GM21367 (cell line): ENCODE results near the gene DOCK2.
A peak's percentile ranks its signal among the peaks of the same experiment; 100 is the strongest.
"Not testable (repeated sequence)": the region's sequence is repeated elsewhere in the genome, so short reads cannot be mapped to it uniquely, and the experiment has no call there.

Source experiments
- ATAC-seq: cut with Tn5 transposase; IDR thresholded peaks from one replicate; pipeline ENCODE4 v1.9.1; 2021; ENCODE audit not compliant: unreplicated experiment

The DOCK2 gene

DNA sequence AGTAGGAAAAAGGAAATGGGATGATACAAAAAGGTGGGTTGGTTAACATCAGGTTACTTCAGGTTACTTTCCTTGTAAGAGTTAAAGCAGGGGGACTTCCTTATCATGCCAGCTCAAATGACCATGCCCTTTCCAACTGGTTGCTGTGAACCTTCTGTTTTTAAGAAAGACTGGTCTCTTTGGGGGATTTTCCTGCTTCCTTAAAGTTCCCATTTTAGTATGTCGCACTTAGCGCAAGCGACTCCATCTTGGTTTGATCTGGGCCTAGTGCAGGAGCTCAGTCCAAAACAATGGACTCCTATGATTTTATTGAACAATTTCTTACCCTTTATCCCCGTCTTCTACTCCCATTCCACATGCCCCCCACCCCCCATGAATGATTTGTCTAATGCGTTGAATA is 173.4 kb downstream of the DOCK2 start:
- no peak for ATAC-seq

DNA sequence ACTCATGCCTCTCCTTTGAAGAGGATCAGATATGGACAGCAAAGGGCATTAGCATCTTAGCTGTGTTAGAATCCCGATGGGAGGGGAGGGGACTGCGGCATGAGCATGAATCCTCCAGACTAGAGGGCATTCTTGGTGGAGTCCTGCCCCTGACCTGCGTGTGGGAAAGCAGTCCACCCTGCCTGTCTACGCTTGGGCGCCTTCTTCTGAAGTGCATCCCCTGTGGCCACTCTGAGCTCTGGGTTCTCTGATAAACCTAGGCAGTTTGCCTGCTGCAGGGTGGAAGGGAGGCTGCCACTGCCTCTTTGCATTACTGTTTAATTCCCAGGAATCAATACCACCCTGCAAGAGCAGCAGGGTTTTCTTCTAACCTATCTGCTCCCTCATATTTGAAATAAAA is 173.9 kb downstream of the DOCK2 start:
- no peak for ATAC-seq

DNA sequence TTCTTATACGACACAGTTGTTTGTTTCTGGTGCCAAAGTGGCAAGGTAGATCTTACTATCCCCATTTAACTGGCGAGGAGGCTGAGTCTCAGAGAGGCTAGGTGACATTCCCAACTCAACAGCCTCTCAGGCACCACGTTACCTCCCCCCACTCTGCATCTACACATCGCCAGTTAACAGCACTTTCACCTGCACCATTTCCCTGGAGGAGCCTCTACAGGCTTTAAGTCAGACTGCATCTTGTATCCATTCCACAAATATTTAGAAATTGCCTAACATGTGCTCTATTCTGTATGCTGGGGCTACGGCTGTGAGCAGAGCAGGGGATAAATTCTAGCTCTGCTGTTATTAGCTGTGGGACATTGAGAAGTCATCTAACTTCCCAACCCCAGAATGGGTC is 174.6 kb downstream of the DOCK2 start:
- ATAC-seq = no peak

DNA sequence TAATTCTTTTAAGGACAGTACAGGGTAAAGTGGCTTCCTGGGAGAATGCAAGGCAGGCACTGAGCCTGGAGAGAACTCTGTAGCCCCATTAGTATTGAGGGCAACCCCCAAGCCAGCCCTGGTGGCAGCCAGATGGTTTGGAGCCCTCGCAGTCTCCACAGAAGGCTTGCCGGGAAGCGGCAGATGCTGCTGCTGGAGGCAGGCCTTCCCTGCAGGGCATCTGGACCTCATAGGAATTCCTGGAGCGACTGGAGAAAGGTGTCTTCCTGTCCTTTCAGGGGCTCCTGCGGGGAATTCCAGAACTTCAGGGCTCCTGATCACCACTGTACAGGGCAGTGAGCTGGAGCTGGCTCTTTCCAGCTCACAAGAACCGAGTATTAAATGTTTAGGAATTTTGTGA is 175.7 kb downstream of the DOCK2 start:
- no peak for ATAC-seq

DNA sequence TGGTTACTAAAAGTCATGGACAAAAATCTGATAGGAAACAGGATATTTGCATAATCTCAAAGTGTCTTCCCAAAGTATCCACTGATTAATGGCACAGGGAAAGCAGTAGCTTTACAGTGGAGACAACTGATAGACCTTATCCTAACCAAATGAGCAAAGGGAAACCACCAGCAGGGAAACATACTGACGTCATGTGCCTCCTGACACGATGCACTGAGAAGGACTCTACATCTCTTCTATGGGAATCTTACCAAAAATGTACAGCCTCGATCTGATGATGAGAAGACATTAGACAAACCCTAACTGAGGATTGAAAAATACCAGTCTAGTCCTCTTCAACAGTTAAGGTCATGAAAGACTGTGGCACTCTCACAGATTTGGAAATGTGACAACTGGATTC is 177.0 kb downstream of the DOCK2 start:
- no peak for ATAC-seq

DNA sequence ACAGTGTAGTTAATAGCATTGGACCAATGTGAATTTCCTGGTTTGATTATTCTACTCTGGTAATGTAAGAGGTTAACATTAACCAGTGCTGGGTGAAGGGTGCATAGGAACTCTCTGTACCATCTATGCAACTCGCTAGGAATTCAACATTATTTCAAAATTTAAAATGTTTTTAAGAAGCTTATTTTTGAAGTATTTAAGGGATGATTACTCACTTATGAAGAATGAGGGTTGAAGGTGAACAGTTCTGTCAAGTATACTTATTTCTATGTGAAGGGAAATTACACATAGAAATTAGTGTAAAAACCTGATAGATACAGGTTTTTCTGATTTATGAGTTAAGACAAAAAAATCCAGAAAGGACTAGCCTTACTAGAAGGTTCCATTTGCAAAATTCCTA is 177.4 kb downstream of the DOCK2 start:
- ATAC-seq = no peak

DNA sequence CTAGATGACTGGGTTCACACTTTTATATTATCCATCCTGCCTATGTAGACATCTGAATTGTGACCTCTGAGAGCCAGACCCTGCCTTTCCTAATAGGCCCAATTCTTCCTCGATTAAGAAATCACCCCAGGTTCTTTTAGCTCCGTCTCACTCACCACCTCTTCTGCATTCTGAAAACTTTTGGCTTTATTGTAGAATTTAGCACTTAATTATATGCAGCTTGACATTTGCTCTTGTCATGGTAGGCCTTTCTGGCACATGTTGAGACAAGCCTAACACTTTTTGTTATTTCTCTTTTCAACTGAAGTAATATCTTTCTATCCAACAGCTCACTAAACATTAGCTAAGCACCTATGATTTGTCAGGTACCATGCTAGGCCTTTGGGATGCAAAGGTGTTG is 180.0 kb downstream of the DOCK2 start:
- no peak for ATAC-seq

DNA sequence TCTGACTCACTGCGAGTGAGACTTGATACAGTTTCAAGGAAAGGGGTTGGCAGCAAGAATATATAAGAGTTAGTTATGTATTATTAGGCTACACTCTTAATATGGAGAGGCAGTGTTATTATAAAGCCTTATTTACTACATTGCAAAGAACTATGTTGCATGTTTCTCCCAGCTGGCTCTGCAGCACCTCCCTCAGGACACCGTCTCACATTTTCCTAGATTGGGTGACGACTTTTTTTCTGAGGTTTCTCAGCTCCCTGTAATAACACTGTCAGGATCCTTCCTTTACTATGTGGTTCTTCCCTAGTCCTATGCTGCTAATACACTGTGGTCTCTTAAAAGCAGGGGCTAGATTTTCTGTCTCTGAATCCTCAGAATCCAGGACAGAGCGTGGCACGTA is 189.5 kb downstream of the DOCK2 start:
- ATAC-seq = no peak

DNA sequence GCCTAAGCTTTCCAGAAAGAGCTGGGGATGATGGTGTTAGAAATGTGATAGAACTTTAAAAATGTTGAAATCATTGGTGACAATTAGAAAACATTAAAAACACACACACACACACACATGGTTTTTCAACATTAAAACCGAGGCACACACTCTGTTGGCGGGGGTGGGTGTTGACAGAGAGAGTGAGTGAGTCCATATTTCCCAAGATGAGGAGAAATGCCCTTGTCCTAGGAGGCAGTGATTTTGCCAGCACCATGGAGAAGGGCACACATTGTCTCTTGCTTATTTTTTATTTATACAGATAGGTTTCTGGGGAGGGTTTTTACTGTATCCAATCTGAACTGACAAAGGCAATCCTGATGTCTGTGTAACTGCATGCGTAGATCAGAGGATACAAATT is 190.7 kb downstream of the DOCK2 start:
- no peak for ATAC-seq

DNA sequence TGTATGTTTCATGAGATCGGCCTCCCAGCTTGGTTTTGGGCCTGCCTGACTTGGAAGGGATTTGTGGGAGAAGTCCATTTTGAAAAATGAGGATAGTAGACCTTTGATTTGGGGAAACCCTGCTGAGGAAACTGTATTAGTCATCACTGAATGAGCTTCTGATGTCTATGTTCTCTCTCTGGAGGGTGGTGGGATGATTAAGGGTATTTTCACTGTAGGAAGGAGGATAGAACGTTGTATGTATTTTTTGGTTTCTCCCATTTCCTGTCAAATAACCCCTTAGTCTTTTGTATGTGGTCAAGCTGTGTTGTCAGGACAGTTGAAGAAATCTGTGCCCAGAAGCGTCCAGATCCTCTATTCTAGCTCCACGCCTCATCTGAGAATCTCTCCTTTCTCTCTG is 191.3 kb downstream of the DOCK2 start:
- ATAC-seq = peak; percentile 32

DNA sequence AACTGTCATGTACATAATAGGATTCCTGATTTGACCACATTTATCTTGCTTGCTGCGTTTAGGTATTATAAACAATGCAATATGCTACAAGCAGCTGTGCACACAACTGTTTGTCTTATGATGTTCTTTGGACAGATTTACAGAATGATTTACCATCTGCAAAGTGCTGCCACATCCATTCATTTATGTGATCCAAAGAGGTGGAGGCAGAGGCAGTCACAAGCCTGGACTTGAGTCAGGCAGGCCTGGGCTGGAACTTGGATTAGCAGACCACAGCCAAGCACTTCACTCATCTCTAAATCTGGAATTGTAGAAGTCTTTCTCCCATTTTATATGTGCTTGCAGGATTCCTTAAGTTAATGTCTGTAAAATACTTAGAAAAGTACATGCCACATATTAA is 194.3 kb downstream of the DOCK2 start:
- ATAC-seq = no peak

DNA sequence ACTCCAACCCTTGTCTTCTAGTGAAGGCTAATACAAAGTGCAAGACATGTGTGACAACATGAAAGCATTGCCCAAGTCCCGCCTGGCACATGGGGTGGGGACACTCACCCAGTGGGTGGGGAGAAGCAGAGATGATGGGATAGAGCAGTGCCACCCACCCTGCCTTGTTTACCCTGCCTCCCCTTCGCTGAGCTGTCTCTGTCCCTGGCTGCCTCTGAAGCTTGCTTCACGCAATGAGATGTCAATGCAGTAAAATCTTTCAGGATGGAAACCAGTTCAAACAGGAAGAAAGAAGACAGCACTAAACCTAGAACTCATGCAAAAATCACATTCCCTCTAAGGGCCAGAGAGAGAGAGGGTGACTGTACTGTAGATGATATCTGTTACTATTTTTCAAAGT is 195.2 kb downstream of the DOCK2 start:
- no peak for ATAC-seq

DNA sequence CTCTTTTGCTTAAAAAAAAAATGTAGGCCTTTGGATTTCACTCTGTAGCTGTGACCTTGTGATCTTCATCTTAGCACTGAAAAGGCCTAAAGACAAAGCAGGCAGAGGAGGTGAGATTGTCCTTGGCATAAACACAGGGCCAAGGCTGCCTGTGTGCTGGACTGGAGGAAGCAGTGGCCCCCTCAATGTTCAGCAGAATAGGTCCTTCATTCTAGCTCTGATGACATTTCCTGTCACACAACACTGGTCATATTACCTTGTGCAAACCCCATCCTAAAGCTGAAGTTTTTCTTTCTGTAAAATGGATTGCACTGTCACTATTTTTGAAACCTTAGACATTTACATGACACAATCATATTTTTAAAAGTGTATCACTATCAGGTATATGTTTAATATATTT is 195.8 kb downstream of the DOCK2 start:
- no peak for ATAC-seq

DNA sequence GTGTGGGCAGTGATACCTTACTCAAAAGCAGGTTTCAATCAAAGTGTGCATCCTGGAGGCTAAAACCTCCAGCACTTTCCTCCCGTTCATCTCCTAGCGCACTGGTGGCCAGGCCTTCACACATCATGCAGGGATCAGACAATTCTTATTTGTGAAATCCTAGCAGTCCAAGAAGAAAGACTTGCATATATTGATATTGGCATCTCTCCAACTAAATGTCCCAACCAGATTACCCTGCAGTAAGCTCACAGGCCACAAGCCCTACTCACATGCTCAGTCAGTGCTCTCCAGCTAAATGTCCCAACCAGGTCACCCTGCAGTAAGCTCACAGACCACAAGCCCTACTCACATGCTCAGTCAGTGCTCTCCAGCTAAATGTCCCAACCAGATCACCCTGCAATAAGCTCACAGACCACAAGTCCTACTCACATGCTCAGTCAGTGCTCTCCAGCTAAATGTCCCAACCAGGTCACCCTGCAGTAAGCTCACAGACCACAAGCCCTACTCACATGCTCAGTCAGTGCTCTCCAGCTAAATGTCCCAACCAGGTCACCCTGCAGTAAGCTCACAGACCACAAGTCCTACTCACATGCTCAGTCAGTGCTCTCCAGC is 196.7 kb downstream of the DOCK2 start:
- ATAC-seq = not testable (repeated sequence)

DNA sequence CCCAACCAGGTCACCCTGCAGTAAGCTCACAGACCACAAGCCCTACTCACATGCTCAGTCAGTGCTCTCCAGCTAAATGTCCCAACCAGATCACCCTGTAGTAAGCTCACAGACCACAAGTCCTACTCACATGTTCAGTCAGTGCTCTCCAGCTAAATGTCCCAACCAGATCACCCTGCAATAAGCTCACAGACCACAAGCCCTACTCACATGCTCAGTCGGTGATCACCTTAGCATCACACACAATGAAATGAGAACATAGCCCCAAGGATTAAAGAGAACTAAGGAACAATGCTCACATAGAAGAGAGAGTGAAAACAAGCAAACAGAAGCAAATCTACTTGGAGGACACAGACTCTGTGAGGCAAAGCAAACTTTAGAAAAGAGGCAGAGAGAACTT is 197.5 kb downstream of the DOCK2 start:
- ATAC-seq = not testable (repeated sequence)

DNA sequence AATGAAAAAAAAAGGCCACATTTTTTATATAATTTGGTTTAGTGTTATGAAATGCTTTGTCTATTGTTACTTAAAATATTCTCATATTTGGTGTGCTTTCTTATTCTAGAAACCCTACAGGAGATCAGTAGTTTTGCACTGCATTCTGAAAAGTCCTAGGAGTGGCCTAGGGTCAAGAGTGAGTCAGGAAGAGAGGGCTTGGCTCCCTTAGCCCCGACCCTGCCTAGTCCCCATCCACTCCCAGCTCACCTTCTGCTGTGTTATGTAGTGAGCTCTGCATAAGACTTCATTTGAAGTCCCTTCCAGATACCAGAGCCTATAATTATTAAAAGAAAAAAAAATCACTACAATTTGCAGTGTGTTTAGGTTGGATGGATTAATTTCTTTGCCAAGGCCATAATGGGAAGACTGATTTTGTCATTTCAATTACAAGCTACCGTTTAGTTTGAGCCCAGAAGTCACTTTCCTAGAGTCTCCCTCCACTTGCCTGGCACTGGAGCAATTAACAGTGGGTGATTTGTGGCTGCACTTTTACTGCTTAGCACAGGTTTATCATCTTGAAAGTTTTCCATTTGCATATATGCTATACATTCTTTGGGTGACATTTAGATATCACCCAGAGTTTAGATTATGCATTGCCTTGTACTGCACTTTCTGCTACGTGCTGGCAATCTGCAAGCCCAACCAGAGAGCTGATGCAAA is 199.9 kb downstream of the DOCK2 start:
- no peak for ATAC-seq

DNA sequence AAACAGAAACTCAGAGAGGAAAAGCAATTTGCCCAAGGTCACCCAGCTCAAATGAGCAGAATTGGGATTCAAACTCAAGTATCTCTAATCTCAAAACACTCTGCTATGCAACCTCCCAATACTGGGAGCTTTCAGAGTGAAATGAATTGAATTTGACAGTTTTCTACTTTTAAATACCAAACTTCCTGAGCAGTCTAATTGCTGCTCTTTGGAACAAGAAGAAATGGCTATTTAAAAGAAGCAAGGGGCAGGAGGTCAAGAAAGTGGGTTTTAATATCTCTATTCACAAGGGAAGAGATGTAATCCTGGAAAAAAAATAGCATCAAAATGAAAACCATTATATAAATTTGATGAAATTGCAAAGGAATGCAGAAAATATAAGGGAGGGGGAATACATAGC is 200.6 kb downstream of the DOCK2 start:
- ATAC-seq = no peak

DNA sequence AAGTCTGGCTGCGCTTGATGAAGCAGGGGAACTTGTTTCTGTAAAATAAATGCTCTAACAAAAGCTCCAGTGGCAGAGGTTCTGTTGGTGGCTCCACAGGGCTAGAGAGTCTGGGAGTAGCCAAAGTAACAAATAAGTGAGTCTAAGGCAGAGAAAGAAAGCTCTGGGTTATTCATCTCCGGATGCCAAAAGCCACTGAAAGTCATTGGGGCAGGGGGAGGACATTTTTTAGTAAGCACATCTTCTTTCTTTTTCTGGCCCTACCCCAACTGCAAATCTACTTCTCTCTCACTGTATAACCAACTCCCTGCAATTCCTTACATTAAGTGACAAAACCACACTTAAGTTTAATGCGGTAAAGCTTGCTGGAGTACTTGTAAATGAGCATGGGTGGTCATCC is 201.6 kb downstream of the DOCK2 start:
- peak; percentile 83 for ATAC-seq

DNA sequence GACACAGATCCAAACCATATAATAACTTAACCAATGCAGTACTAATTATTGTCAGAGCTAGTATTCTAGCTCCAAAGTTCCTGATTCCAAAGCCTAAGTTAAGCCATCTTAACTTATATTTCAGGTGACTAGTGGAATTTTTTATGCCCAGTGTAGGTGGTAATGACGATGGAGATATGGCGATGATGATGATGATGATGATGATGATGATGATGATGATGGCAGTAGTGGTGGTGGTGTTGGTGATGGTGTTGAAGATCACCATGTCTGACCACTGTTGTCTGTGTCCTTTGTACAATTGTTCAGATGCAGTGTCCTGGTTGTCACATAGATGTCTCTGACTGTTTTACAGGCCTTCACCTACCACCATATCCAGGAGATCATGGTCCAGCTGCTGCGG is 203.3 kb downstream of the DOCK2 start:
- ATAC-seq = no peak

DNA sequence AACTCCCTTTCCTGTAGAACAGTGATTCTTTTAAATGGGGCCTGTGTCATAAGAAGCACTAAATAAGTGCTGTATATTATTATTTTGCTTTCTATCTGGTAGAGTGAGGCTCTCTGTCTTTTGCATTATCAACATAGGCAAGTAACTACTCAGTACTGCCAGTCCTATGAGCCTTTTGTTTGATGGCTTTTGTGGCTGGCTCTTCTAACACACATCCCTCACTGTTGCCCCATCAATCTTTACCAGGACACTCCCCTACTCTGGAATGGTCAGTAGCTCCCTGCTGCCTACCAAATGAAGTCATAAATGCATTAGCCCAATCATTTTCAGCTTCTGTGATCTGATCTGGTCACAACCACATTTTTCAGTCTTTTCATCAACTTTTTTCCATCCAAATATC is 205.6 kb downstream of the DOCK2 start:
- no peak for ATAC-seq

DNA sequence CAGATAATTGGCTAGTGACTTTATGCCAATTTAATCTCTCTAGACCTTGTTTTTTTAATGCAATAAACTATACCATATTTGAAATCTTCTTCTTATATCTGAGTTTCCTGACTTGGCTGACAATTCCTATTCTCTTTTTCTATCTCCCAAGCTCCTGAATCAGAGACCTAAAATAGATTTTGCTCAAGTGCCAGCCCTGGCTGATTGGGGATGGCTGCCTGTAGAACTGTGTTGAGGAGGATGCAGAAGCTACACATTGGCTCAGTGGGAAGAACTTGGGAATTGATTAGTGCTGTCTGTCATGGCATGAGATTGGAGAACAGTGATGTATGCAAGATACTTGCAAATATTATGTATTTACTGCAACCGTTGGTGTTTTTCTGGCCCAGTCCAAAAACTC is 210.4 kb downstream of the DOCK2 start:
- ATAC-seq = no peak

DNA sequence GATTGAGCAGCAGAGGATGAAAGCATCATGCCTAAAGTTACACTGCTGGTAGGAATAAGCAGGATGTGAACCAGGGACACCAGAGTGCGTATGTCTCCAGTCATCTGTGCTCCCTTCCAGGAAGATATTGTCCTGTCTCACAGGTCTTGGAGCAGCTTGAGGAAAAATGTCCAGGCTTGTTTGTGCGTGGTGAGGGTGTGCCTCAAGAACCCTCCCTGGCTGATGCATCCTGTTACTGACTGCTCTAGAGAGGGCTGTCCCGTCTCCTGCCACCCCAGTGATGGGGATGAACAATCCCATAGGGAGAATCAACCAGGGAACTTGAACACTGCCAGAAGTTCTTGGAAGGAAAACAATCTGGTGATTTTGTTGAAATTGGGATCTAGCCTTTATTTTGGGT is 211.2 kb downstream of the DOCK2 start:
- no peak for ATAC-seq

DNA sequence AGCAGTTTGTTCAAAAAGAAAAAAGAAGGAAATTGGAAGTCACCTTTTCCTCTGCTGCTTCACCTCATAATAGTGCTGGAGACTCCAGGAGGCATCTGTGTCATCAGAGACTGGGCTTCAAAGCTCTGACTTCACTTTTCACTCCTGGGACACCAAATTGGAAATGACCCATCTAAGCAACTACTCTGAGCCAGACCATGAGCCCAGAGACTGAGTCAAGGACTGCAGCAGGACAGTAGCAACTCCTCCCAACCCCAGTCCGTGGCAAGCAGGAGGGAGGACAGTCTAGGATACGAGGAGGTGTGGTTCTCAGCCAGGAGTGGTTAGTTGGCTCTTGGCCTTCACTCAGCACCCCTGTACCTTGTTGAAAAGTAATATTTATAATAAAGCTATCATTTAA is 211.7 kb downstream of the DOCK2 start:
- no peak for ATAC-seq
